ENCODE measurements around the gene CFHR2.

Gene CFHR2

DNA sequence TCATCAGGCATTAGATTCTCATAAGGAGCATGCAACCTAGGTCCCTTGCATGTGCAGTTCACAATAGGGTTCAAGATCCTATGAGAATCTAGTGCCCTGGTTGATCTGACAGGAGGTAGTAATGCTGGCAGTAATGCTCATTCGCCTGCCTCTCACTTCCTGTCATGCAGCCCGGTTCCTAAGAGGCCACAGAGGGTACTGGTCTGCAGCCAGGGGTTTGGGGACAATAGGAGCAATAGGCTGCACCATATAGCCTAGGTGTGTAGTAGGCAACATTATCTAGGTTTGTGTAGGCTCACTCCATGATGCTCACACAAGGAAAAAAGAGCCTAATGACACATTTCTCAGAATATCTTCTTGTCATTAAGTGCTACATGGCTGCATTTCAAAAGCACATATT is 59.6 kb downstream of the CFHR2 start:
- no peak for DNase-seq

DNA sequence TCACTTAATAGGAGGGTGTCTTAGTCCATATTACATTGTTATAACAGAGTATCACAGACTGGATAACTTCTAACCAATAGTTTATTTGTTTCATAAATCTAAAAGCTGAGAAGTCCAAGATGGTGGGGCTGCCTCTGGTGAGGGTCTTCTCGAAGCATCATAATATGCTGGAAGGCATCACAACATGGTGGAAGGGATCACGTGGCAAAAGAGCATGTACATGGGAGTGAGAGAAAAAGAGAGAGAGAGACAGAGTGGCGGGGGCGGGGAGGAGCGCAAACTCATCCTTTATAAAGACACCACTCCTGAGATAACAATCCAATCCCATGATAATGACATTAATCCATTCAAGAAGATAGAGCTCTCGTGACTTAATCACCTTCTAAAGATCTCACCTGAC is 65.3 kb downstream of the CFHR2 start:
- DNase-seq: no peak
